HG02870 (cell line): ENCODE data around the gene SRP54.
"Not testable (repeated sequence)": the region's sequence is repeated elsewhere in the genome, so short reads cannot be mapped to it uniquely, and the experiment has no call there.

ENCODE experiments used
- ATAC-seq: cut with Tn5 transposase; IDR thresholded peaks from one replicate; pipeline ENCODE4 v1.9.1; 2021; ENCODE audit warnings: mild to moderate bottlenecking, moderate library complexity; ENCODE audit not compliant: unreplicated experiment

The SRP54 gene

DNA sequence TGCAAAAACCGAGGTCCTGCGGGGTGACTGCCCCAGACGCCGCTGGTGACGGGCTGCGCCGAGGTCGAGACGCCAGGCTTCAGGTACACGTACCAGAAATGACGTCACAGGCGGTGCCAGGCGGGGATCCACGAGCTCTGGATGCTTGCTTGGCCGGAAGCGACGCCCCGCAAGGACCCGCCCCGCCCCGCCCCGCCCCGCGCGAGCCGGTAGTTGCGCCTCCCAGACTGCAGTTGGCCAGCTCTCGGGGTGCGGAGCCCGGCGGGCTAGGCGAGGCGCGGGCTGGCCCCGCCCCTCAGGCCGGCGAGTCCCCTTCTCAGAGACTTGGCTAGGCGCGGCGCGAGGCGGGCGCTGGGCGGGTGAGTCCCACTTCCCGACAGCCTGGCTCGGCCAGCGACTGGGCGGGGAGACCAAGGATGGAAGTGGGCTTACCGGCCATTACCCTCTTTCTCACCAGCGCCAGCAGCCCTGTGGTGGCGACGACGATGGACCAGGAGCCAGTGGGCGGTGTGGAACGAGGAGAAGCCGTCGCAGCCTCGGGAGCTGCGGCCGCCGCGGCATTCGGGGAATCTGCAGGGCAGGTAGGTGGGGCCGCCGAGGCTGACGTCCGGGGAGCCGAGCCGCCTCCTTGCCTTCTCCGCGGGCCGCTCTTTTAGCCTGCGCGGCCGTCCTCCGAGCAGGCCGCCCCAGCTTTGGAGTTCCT lies 63.4 kb downstream of the SRP54 start, which contains the start of gene FAM177A1:
Gene FAM177A1, plus strand, starts transcription at position 225 of the 703 bp plus-strand sequence. Its CDS starts 192 bp downstream, at position 417.
- peak; percentile 92 for ATAC-seq

DNA sequence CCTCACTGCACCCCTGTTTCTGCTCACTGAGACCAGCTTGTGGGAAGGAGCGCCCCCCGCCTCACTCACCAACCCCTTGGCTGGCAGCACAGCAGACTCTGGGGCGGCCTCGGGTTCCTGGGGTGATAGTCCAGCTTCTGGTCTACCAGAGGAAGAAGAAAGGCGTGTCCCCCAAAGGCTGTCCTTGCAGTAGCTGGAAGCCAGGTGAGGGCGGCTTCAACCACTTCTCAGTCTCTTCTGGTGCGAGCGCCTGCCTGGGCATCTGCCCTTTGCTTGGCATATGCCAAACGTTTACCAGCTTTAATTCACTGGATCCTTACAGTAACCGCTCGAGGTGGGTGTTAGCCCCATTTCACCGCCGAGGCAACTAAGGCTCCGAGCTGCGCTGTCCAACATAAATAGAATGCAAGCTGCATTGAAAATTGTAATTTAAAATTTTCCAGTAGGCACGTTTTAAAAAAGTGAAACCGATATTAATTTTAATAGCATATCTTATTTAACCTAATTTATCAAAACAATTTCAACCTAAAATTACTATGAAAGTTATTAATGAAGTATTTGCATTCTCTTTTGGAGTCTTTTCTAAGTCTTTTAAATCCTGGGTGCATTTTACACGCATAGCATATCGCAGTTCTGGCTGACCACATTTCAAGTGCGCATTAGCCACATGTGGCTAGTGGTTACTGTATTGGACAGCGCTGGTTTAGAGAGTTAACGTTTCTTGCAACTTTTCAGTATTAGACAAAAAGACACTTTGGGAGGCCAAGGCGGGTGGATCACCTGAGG lies 64.2 kb downstream of the SRP54 start:
- peak; percentile 26 for ATAC-seq

DNA sequence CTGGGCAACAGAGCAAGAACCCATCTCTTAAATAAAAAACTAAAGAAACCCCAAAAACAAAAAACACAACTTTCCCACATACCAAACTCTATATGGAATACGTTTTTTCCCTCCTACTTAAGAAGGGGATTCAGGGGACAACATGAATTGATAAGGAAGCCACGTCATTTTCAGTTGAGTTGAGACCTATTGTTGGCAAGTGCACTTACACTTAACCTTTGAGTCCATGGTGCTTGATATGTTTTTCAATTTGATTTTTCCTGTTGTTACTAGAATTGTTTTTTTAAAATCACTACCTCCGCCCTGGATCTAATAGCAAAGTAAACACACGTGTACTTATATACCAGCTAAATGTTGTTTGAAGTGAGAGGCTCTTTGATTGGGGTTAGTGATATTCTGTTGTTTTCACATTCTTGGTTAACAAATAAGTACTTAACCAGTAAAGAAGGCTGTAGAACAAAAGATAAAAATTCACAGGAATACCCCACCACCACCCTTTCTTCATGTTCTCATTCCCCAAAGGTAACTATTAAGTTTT lies 65.3 kb downstream of the SRP54 start:
- ATAC-seq, result no peak

DNA sequence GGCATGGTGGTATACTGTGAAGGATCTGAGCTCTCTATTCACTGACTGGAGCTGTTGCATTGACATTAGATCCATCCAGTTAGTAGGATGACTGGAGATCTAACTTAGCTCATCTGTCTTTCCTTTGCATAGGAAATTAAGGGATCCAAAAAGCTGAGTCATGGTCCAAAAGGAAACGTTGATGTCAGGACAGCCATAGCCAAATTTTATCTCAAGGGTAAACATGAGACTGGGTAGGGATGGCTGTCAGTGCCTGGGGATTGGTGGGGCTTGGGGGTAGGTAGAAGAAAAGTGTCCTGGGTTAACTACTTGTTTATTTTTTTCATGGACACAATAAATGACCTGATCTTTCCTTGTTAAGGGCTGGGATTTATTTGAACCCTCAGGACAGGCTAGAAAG lies 67.9 kb downstream of the SRP54 start:
- no peak for ATAC-seq

DNA sequence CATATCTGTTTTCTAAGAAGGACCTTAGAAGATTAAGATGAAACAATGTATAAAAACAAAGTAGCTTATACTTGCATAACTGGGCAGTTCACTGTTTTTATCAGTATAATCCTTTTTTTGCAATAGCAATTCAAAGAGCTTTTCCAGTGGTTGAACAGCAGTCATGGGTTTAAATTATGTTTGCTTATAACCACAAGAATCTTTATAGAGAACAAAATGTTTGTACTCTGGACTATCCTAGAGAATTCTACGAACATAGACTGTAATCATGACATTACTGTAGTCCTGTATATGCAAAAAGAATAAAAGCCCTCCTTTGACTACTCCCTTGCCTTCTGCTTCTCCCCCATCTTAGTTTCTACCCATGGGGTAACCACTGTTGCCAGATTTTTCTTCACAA lies 69.0 kb downstream of the SRP54 start:
- no peak for ATAC-seq

- ATAC-seq, result no peak
Observed at GRCh38 chr14:35052637-35053036, 69.8 kb downstream of the SRP54 start.

- not testable (repeated sequence) for ATAC-seq
Observed at GRCh38 chr14:35061113-35061791, 78.5 kb downstream of the SRP54 start.

DNA sequence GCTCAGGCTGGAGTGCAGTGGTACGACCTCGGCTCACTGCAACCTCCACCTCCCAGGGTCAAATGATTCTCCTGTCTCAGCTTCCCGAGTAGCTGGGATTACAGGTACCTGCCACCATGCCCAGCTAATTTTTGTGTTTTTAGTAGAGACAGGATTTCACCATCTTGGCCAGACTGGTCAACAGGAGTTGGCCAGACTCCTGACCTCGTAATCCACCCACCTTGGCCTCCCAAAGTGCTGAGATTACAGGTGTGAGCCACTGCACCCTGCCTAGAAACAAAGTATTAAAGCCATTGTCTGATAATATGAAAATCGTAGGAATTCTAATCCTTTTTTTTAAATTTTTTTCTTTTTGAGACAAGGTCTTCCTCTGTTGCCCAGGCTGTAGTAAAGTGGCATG lies 82.9 kb downstream of the SRP54 start:
- ATAC-seq, result not testable (repeated sequence)

- no peak for ATAC-seq
Observed at GRCh38 chr14:35068238-35069012, 85.6 kb downstream of the SRP54 start.

- no peak for ATAC-seq
Observed at GRCh38 chr14:35072226-35072625, 89.4 kb downstream of the SRP54 start.

- ATAC-seq, result no peak
Observed at GRCh38 chr14:35073486-35073885, 90.7 kb downstream of the SRP54 start.

GRCh38 chr14:35078082-35078481 lies 95.3 kb downstream of the SRP54 start:
- no peak for ATAC-seq
